IMR-90 (cell line): ENCODE measurements around the gene FARP1. TPM values are rescaled to one million over a fixed set of nuclear protein-coding genes. Genes with fewer than 3 reads are reported as not detected.

Source experiments
- ATAC-seq: fragments of 200-7000 bp; cut with Tn5 transposase; 2 replicates; pipeline ENCODE4 v1.9.1; 2020; ENCODE audit warnings: low read depth, mild to moderate bottlenecking, moderate library complexity
- BruUV-seq: library from RNA; stranded (reverse); fragments of 400-500 nt; replicated peaks from 2 replicates; lab custom pipeline; 2021; lab: Mats Ljungman, UMichigan
- CTCF ChIA-PET: fragments of 300-600 bp; formaldehyde crosslinking; extraction: SDS; loops from one replicate; lab custom pipeline; 2021; ENCODE audit warnings: antibody characterized with exemption; lab: Yijun Ruan, JAX
- POLR2A ChIA-PET: fragments of 300-600 bp; sonication (Branson Sonifier 250); formaldehyde crosslinking; loops from one replicate; lab custom pipeline; 2022; ENCODE audit warnings: antibody characterized with exemption; ENCODE audit not compliant: unreplicated experiment; lab: Charles Lee
- DNase-seq: peaks from one replicate; pipeline ENCODE4 v3.0.0; 2013
- H2AFZ ChIP-seq: replicated peaks from 2 replicates; pipeline ENCODE3; 2013; ENCODE audit warnings: low read length, mild to moderate bottlenecking; ENCODE audit not compliant: poor library complexity
- H2AK5ac ChIP-seq: 2 replicates; pipeline ENCODE4 v1.6.1; 2013; ENCODE audit warnings: low read depth, low read length, inconsistent platforms
- H2AK9ac ChIP-seq: replicated peaks from 2 replicates; pipeline ENCODE3; 2013; ENCODE audit warnings: mild to moderate bottlenecking, low read depth, low read length, moderate library complexity; ENCODE audit not compliant: poor library complexity
- H2BK120ac ChIP-seq: 2 replicates; pipeline ENCODE4 v1.6.1; 2013; ENCODE audit warnings: low read depth, low read length, inconsistent platforms
- H2BK15ac ChIP-seq: 3 replicates; pipeline ENCODE4 v1.6.1; 2013; ENCODE audit warnings: low read depth, low read length, inconsistent platforms
- H2BK20ac ChIP-seq: 2 replicates; pipeline ENCODE4 v1.6.1; 2013; ENCODE audit warnings: low read depth, mild to moderate bottlenecking, inconsistent platforms, low read length, moderate library complexity
- H2BK5ac ChIP-seq: 2 replicates; pipeline ENCODE4 v1.6.1; 2013; ENCODE audit warnings: mild to moderate bottlenecking, low read depth, low read length, inconsistent platforms; ENCODE audit not compliant: poor library complexity, severe bottlenecking
- H3K14ac ChIP-seq: replicated peaks from 2 replicates; pipeline ENCODE4 v1.6.1; 2013; ENCODE audit warnings: low read depth, low read length, inconsistent platforms
- H3K18ac ChIP-seq: 2 replicates; pipeline ENCODE4 v1.6.1; 2013; ENCODE audit warnings: low read depth, low read length, control low read depth
- H3K23ac ChIP-seq: 2 replicates; pipeline ENCODE4 v1.6.1; 2013; ENCODE audit warnings: low read depth, low read length, inconsistent platforms
- H3K27ac ChIP-seq: 2 replicates; pipeline ENCODE4 v1.5.1; 2013; ENCODE audit warnings: mild to moderate bottlenecking, control low read depth, low read length; ENCODE audit not compliant: insufficient read depth
- H3K27me3 ChIP-seq: 2 replicates; pipeline ENCODE4 v1.6.1; 2013; ENCODE audit warnings: low read length; ENCODE audit not compliant: control insufficient read depth, insufficient read depth
- H3K36me3 ChIP-seq: 2 replicates; pipeline ENCODE4 v1.6.1; 2013; ENCODE audit warnings: low read length, mixed read lengths; ENCODE audit not compliant: control insufficient read depth, insufficient read depth
- H3K4ac ChIP-seq: 2 replicates; pipeline ENCODE4 v1.6.1; 2013; ENCODE audit warnings: low read depth, low read length, inconsistent platforms
- H3K4me1 ChIP-seq: 2 replicates; pipeline ENCODE4 v1.6.1; 2013; ENCODE audit warnings: low read length, mixed read lengths; ENCODE audit not compliant: control insufficient read depth, insufficient read depth
- H3K4me2 ChIP-seq: 2 replicates; pipeline ENCODE4 v1.6.1; 2013; ENCODE audit warnings: low read depth, mild to moderate bottlenecking, control low read depth, low read length, moderate library complexity
- H3K4me3 ChIP-seq: 2 replicates; pipeline ENCODE4 v1.5.1; 2013; ENCODE audit warnings: low read depth, mild to moderate bottlenecking, control low read depth, low read length, moderate library complexity; ENCODE audit not compliant: insufficient read depth
- H3K56ac ChIP-seq: 2 replicates; pipeline ENCODE4 v1.6.1; 2013; ENCODE audit warnings: low read length, inconsistent platforms; ENCODE audit not compliant: insufficient read depth; ENCODE audit errors: extremely low read depth
- H3K79me1 ChIP-seq, 2 experiments: 2 replicates each; pipeline ENCODE4 v1.6.1; 2013; ENCODE audit warnings: low read length in 2 of 2, inconsistent platforms in 1 of 2, low read depth in 1 of 2
- H3K9ac ChIP-seq: 2 replicates; pipeline ENCODE4 v1.6.1; 2013; ENCODE audit warnings: low read depth, low read length, control low read depth
- H3K9me1 ChIP-seq: 2 replicates; pipeline ENCODE4 v1.6.1; 2013; ENCODE audit warnings: low read length, inconsistent platforms; ENCODE audit not compliant: insufficient read depth
- H3K9me3 ChIP-seq: 2 replicates; pipeline ENCODE4 v1.6.1; 2013; ENCODE audit warnings: low read length; ENCODE audit not compliant: control insufficient read depth, insufficient read depth
- H4K20me1 ChIP-seq: 2 replicates; pipeline ENCODE4 v1.6.1; 2013; ENCODE audit warnings: low read length, inconsistent platforms; ENCODE audit not compliant: insufficient read depth
- H4K5ac ChIP-seq: 2 replicates; pipeline ENCODE4 v1.6.1; 2013; ENCODE audit warnings: mild to moderate bottlenecking, low read depth, low read length, control low read depth
- H4K8ac ChIP-seq, 2 experiments: 2 replicates each; pipeline ENCODE4 v1.6.1; 2013; ENCODE audit warnings: low read depth in 2 of 2, low read length in 2 of 2, control low read depth in 1 of 2, inconsistent platforms in 1 of 2
- H4K91ac ChIP-seq: 2 replicates; pipeline ENCODE4 v1.6.1; 2013; ENCODE audit warnings: low read depth, low read length, inconsistent platforms; ENCODE audit not compliant: insufficient read depth
- CEBPB ChIP-seq: IDR thresholded peaks from 2 replicates; pipeline ENCODE4 v1.6.1; 2012; ENCODE audit warnings: low read depth, low read length, improper control_type of control experiment
- CHD1 ChIP-seq: IDR thresholded peaks from 2 replicates; pipeline ENCODE4 v1.6.1; 2012; ENCODE audit warnings: low read depth, low read length, improper control_type of control experiment
- POLR2A ChIP-seq: IDR thresholded peaks from 2 replicates; pipeline ENCODE4 v1.6.1; 2012; ENCODE audit warnings: mild to moderate bottlenecking, low read depth, low read length
- RAD21 ChIP-seq: IDR thresholded peaks from 2 replicates; pipeline ENCODE4 v1.6.1; 2012; ENCODE audit warnings: low read length, improper control_type of control experiment
- RCOR1 ChIP-seq: IDR thresholded peaks from 2 replicates; pipeline ENCODE4 v1.6.1; 2012; ENCODE audit warnings: mild to moderate bottlenecking, low read length, improper control_type of control experiment; ENCODE audit not compliant: insufficient replicate concordance
- RFX5 ChIP-seq: IDR thresholded peaks from 2 replicates; pipeline ENCODE4 v1.8.0; 2012; ENCODE audit warnings: low read depth, mild to moderate bottlenecking, low read length, moderate library complexity
- USF2 ChIP-seq: fragments of 150-350 bp; IDR thresholded peaks from 2 replicates; pipeline ENCODE4 v1.6.1; 2017; ENCODE audit warnings: mild to moderate bottlenecking, antibody characterized with exemption, low read length, low read depth
- WGBS, 2 experiments: methylation state at CpG; one replicate each; pipeline versions ENCODE4 v1.1.5 to v1.1.7; 2013; ENCODE audit warnings: missing lambda C conversion rate in 2 of 2; ENCODE audit not compliant: insufficient read length in 1 of 2; ENCODE audit errors: extremely low coverage in 2 of 2; 5-methylcytosine and 5-hydroxymethylcytosine counted together
- dilution Hi-C: fragments of 300-500 bp; cut with HindIII; formaldehyde crosslinking; loops from one replicate; pipeline ENCODE4 v1.14.3; 2018; ENCODE audit warnings: low sequenced_read_pairs; ENCODE audit not compliant: unreplicated experiment
- in situ Hi-C: fragments of 300-500 bp; cut with MboI; formaldehyde crosslinking; loops from 3 replicates; pipeline ENCODE4 v1.14.3; 2019; ENCODE audit warnings: low sequenced_read_pairs, inconsistent platforms, mixed read lengths
- intact Hi-C: fragments of 100-400 bp; cut with micrococcal nuclease; formaldehyde crosslinking; loops from 2 replicates; pipeline ENCODE4 v1.10.0; 2022
- polyA plus RNA-seq, 3 experiments: library from polyadenylated mRNA; depleted of rRNA; stranded (reverse); fragments of >200 nt; gene quantifications; 2 replicates each; pipeline ENCODE4 v1.2.3, GENCODE V29; 2012; ENCODE audit warnings: low replicate concordance in 1 of 3
- total RNA-seq: library from RNA; depleted of rRNA; stranded (reverse); fragments of >200 nt; gene quantifications from 2 replicates; pipeline ENCODE4 v1.2.3, GENCODE V29; 2012

The FARP1 gene
- total and polyA plus RNA-seq, 2 of the 4 experiments (the other 2 are of a cell fraction): 39.6 to 57.0 TPM

- POLR2A ChIA-PET: no interaction called here
- in situ Hi-C loops: no loop called here
- CTCF ChIA-PET: no interaction called here
Measured at GRCh38 chr13:98110749-98111148, 32.1 kb upstream of the FARP1 start.

More at GRCh38 chr13:98110749-98111148, 32.1 kb upstream of the FARP1 start:
- Histone ChIP-seq H3K14ac (no peak overlapping the region), H3K18ac (no peak overlapping the region), H3K4ac (no peak overlapping the region), H2BK15ac (no peak overlapping the region), H3K79me1 (no peaks in the 10 kb centered on the region), H3K36me3 (no peaks in the 10 kb centered on the region), H2BK5ac (no peak overlapping the region), H3K9me1 (no peaks in the 10 kb centered on the region), H3K56ac (no peak overlapping the region), H3K27me3 (no peaks in the 10 kb centered on the region), H4K91ac (no peak overlapping the region), H2BK20ac (no peak overlapping the region), H3K4me1 (peaks cover 4% of the 10 kb centered on the region), H3K27ac (no peak overlapping the region), H3K23ac (no peak overlapping the region), H2AK5ac (no peak overlapping the region), H3K4me2 (no peak overlapping the region), H3K9me3 (no peaks in the 10 kb centered on the region), H3K9ac (no peak overlapping the region), H2AFZ (peak overlapping the region; percentile 52), H2BK120ac (no peak overlapping the region), H4K20me1 (no peaks in the 10 kb centered on the region), H3K4me3 (no peak overlapping the region), H2AK9ac (no peak overlapping the region), H4K5ac (no peak overlapping the region), H4K8ac (no peak overlapping the region)
- dilution Hi-C loops: no loop called here
- DNase-seq (no peak), ATAC-seq (no peak)
- no CpG with 5 or more reads among the region's 5 CpGs for WGBS, 2 experiments
- TF ChIP-seq CHD1 (no peak), RCOR1 (no peak), CEBPB (no peak), POLR2A (no peak), RAD21 (no peak), RFX5 (no peak), USF2 (no peak)
- BruUV-seq: no TSS peak
- intact Hi-C loops: no loop called here
